Measurements from ENCODE around the gene SMOC2.

Gene SMOC2

GRCh38 chr6:168577496-168577895 lies 136.5 kb downstream of the SMOC2 start:
- Histone ChIP-seq H3K4me1 (ENCODE audit: low read length) (no peaks in the 10 kb centered on the region), H3K27me3 (ENCODE audit: low read depth, low read length) (no peaks in the 10 kb centered on the region), H2AFZ (ENCODE audit: low read depth, low read length) (no peak overlapping the region)

GRCh38 chr6:168578036-168578435 lies 137.1 kb downstream of the SMOC2 start:
- H3K4me3 ChIP-seq (ENCODE audit: low read length): no peak overlapping the region
- no peaks in the 10 kb centered on the region for H3K36me3 ChIP-seq (replicated peaks; ENCODE audit: low read depth, low read length)
- no peaks in the 10 kb centered on the region for H3K27me3 ChIP-seq (ENCODE audit: low read depth, low read length)
- no peak overlapping the region for H3K4me2 ChIP-seq (ENCODE audit: low read length)
- H3K4me1 ChIP-seq (ENCODE audit: low read length): no peaks in the 10 kb centered on the region
- TF ChIP-seq EZH2phosphoT487 (IDR thresholded peaks at IDR 0.05; ENCODE audit: low read depth): no peak
- no peak for TF ChIP-seq CTCF (IDR thresholded peaks at IDR 0.05; ENCODE audit: low read depth, low read length)
- H3K9ac ChIP-seq (ENCODE audit: low read length): no peak overlapping the region
- no peak overlapping the region for H2AFZ ChIP-seq (ENCODE audit: low read depth, low read length)
- no peak overlapping the region for H3K27ac ChIP-seq (ENCODE audit: low read length)
- no peaks in the 10 kb centered on the region for H3K9me3 ChIP-seq (ENCODE audit: insufficient read depth, low read length)
- no peaks in the 10 kb centered on the region for H4K20me1 ChIP-seq (ENCODE audit: insufficient read depth, low read length)
- H3K79me2 ChIP-seq (ENCODE audit: low read length): no peaks in the 10 kb centered on the region

More at GRCh38 chr6:168577496-168577895, 136.5 kb downstream of the SMOC2 start:
- Histone ChIP-seq H3K27ac (ENCODE audit: low read length) (no peak overlapping the region), H3K79me2 (ENCODE audit: low read length) (no peaks in the 10 kb centered on the region), H3K36me3 (replicated peaks; ENCODE audit: low read depth, low read length) (no peaks in the 10 kb centered on the region), H3K9ac (ENCODE audit: low read length) (no peak overlapping the region), H3K9me3 (ENCODE audit: insufficient read depth, low read length) (no peaks in the 10 kb centered on the region), H4K20me1 (ENCODE audit: insufficient read depth, low read length) (no peaks in the 10 kb centered on the region), H3K4me2 (ENCODE audit: low read length) (no peak overlapping the region), H3K4me3 (ENCODE audit: low read length) (no peak overlapping the region)
- TF ChIP-seq CTCF (IDR thresholded peaks at IDR 0.05; ENCODE audit: low read depth, low read length): no peak
- no peak for TF ChIP-seq EZH2phosphoT487 (IDR thresholded peaks at IDR 0.05; ENCODE audit: low read depth)

GRCh38 chr6:168581236-168581635 lies 140.3 kb downstream of the SMOC2 start:
- Histone ChIP-seq H3K9ac (ENCODE audit: low read length) (no peak overlapping the region), H3K4me1 (ENCODE audit: low read length) (no peaks in the 10 kb centered on the region), H3K79me2 (ENCODE audit: low read length) (no peaks in the 10 kb centered on the region), H3K4me2 (ENCODE audit: low read length) (no peak overlapping the region), H3K36me3 (replicated peaks; ENCODE audit: low read depth, low read length) (no peaks in the 10 kb centered on the region), H2AFZ (ENCODE audit: low read depth, low read length) (no peak overlapping the region), H3K27ac (ENCODE audit: low read length) (no peak overlapping the region), H4K20me1 (ENCODE audit: insufficient read depth, low read length) (no peaks in the 10 kb centered on the region), H3K4me3 (ENCODE audit: low read length) (no peak overlapping the region), H3K9me3 (ENCODE audit: insufficient read depth, low read length) (no peaks in the 10 kb centered on the region), H3K27me3 (ENCODE audit: low read depth, low read length) (no peaks in the 10 kb centered on the region)
- no peak for TF ChIP-seq CTCF (IDR thresholded peaks at IDR 0.05; ENCODE audit: low read depth, low read length)
- TF ChIP-seq EZH2phosphoT487 (IDR thresholded peaks at IDR 0.05; ENCODE audit: low read depth): no peak

- Histone ChIP-seq H3K9ac (ENCODE audit: low read length) (no peak overlapping the region), H4K20me1 (ENCODE audit: insufficient read depth, low read length) (no peaks in the 10 kb centered on the region), H3K27me3 (ENCODE audit: low read depth, low read length) (no peaks in the 10 kb centered on the region), H3K79me2 (ENCODE audit: low read length) (no peaks in the 10 kb centered on the region), H3K4me1 (ENCODE audit: low read length) (no peaks in the 10 kb centered on the region), H2AFZ (ENCODE audit: low read depth, low read length) (no peak overlapping the region), H3K36me3 (replicated peaks; ENCODE audit: low read depth, low read length) (no peaks in the 10 kb centered on the region), H3K27ac (ENCODE audit: low read length) (no peak overlapping the region), H3K9me3 (ENCODE audit: insufficient read depth, low read length) (no peaks in the 10 kb centered on the region), H3K4me2 (ENCODE audit: low read length) (no peak overlapping the region), H3K4me3 (ENCODE audit: low read length) (no peak overlapping the region)
- TF ChIP-seq EZH2phosphoT487 (IDR thresholded peaks at IDR 0.05; ENCODE audit: low read depth) (no peak), CTCF (IDR thresholded peaks at IDR 0.05; ENCODE audit: low read depth, low read length) (no peak)
Measured at GRCh38 chr6:168581706-168582105, 140.7 kb downstream of the SMOC2 start.

Measured in OCI-LY3 (cell line).